ENCODE results near the gene TRAPPC2L. TPM values are rescaled to one million over a fixed set of nuclear protein-coding genes. Genes with fewer than 3 reads are reported as not detected.

The TRAPPC2L gene
- total and polyA plus RNA-seq, 2 of the 13 experiments (the other 11 are each of a cell fraction or from before 2014, with no cell fraction given) = 96.3 to 107 TPM

DNA sequence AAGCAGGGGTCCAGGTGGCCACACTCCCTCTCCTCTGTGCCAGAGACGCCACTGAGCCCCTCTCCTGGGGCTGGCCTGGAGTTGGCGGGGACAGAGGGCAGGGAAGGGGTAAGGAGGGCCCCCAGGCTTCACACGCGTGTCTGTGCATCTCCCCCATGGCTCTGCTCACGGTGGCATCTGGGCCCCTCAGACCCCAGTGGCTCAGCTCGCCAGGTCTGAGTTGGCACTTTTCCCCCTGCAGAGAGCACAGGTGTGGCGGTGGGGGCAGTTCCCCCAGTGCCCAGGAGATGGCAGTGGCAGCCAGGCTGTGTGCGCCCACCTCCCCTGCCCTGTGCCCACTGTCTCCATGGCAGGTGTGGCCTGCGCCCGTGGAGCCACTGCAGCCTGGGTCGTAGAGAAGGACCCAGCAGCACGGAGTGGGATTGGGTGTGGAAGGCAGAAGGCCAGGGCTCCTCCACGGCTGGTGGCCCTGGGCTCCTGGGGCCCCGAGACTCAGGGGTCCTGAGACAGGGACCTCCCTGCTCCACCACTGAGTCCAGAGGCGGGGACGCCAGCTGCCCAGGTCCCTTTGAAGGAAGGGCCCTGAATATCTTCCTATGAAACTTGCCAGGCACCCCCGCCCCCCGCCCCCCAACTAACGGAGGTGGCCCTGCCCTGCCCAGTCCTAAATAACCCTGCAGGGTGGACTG, 40.9 kb upstream of the TRAPPC2L start (continued):
- no peak for TF ChIP-seq GZF1 (CRISPR knock-in tag; IDR thresholded peaks at IDR 0.05)
- TF ChIP-seq, protein P1, sequence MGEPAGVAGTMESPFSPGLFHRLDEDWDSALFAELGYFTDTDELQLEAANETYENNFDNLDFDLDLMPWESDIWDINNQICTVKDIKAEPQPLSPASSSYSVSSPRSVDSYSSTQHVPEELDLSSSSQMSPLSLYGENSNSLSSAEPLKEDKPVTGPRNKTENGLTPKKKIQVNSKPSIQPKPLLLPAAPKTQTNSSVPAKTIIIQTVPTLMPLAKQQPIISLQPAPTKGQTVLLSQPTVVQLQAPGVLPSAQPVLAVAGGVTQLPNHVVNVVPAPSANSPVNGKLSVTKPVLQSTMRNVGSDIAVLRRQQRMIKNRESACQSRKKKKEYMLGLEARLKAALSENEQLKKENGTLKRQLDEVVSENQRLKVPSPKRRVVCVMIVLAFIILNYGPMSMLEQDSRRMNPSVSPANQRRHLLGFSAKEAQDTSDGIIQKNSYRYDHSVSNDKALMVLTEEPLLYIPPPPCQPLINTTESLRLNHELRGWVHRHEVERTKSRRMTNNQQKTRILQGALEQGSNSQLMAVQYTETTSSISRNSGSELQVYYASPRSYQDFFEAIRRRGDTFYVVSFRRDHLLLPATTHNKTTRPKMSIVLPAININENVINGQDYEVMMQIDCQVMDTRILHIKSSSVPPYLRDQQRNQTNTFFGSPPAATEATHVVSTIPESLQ (CRISPR knock-in tag; conservative IDR thresholded peaks at IDR 0.05) = no peak
- peak; percentile 65; the same call in 1 of the 2 replicates for TF ChIP-seq REPIN1 (CRISPR knock-in tag; IDR thresholded peaks at IDR 0.05; ENCODE audit: borderline replicate concordance, low read depth)
- peak; percentile 62; the same call in 1 of the 2 replicates for TF ChIP-seq KDM5B (CRISPR knock-in tag; IDR thresholded peaks at IDR 0.05; ENCODE audit: borderline replicate concordance)
- TF ChIP-seq ZNF317 (CRISPR knock-in tag; IDR thresholded peaks at IDR 0.05) = no peak
- TF ChIP-seq POLR2G (IDR thresholded peaks at IDR 0.05; ENCODE audit: low read depth, low read length) = no peak
- TF ChIP-seq FOXA3 (CRISPR knock-in tag; IDR thresholded peaks at IDR 0.05) = no peak
- TF ChIP-seq RFX5 (IDR thresholded peaks at IDR 0.05; ENCODE audit: low read depth, low read length) = no peak
- TF ChIP-seq ATF3 (CRISPR knock-in tag; IDR thresholded peaks at IDR 0.05) = no peak
- TF ChIP-seq ZNF382 (CRISPR knock-in tag; IDR thresholded peaks at IDR 0.05; ENCODE audit: borderline replicate concordance) = no peak
- TF ChIP-seq STAG1 (CRISPR knock-in tag; IDR thresholded peaks at IDR 0.05) = peak; percentile 89
- TF ChIP-seq ZNF776 (CRISPR knock-in tag; IDR thresholded peaks at IDR 0.05) = no peak; the same call in 1 of the 2 replicates
- TF ChIP-seq ZNF530 (CRISPR knock-in tag; IDR thresholded peaks at IDR 0.05; ENCODE audit: low read depth) = no peak
- no peak for TF ChIP-seq NCOA2 (CRISPR knock-in tag; IDR thresholded peaks at IDR 0.05)
- no peak for TF ChIP-seq FLYWCH1 (CRISPR knock-in tag; IDR thresholded peaks at IDR 0.05)
- no peak for TF ChIP-seq ZNF337 (CRISPR knock-in tag; IDR thresholded peaks at IDR 0.05; ENCODE audit: borderline replicate concordance, low read depth)
- peak; percentile 28 for TF ChIP-seq ZBTB38 (CRISPR knock-in tag; IDR thresholded peaks at IDR 0.05)
- no peak for TF ChIP-seq ZC3H13 (CRISPR knock-in tag; IDR thresholded peaks at IDR 0.05)
- TF ChIP-seq PLSCR1 (CRISPR knock-in tag; IDR thresholded peaks at IDR 0.05; ENCODE audit: borderline replicate concordance) = no peak
- TF ChIP-seq, protein P2, sequence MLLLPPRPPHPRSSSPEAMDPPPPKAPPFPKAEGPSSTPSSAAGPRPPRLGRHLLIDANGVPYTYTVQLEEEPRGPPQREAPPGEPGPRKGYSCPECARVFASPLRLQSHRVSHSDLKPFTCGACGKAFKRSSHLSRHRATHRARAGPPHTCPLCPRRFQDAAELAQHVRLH (CRISPR knock-in tag; IDR thresholded peaks at IDR 0.05; ENCODE audit: borderline replicate concordance, low read depth) = no peak
- TF ChIP-seq TCF7L2 (IDR thresholded peaks at IDR 0.05; ENCODE audit: low read depth, low read length) = no peak
- no peak for TF ChIP-seq PTBP1 (IDR thresholded peaks at IDR 0.05; ENCODE audit: low read depth, low read length, poor library complexity, severe bottlenecking)
- TF ChIP-seq DRAP1 (CRISPR knock-in tag; IDR thresholded peaks at IDR 0.05) = no peak
- no peak for TF ChIP-seq GTF3A (CRISPR knock-in tag; conservative IDR thresholded peaks at IDR 0.05)
- no peak for TF ChIP-seq TOE1 (CRISPR knock-in tag; IDR thresholded peaks at IDR 0.05)
- no peak for TF ChIP-seq MLX (CRISPR knock-in tag; IDR thresholded peaks at IDR 0.05)
- 0 out of 2 replicates have a peak, but pooled peaks have one; percentile 48 for TF ChIP-seq LBX2 (CRISPR knock-in tag; IDR thresholded peaks at IDR 0.05; ENCODE audit: borderline replicate concordance)

Data from HepG2 (cell line).